PC-3 (cell line): Measurements from ENCODE around the gene MANBA. TPM values are rescaled to one million over a fixed set of nuclear protein-coding genes. Genes with fewer than 3 reads are reported as not detected.

Source experiments
- ATAC-seq: fragments of 200-7000 bp; cut with Tn5 transposase; 2 replicates; pipeline ENCODE4 v1.9.1; 2020; ENCODE audit warnings: mild to moderate bottlenecking, moderate library complexity
- BruUV-seq: library from RNA; stranded (reverse); fragments of 400-500 nt; replicated peaks from 2 replicates; lab custom pipeline; 2021; lab: Mats Ljungman, UMichigan
- CTCF ChIA-PET: fragments of 300-600 bp; sonication (Branson Sonifier 250); formaldehyde crosslinking; loops from one replicate; lab custom pipeline; 2022; ENCODE audit warnings: antibody characterized with exemption; lab: Charles Lee
- POLR2A ChIA-PET: fragments of 300-600 bp; sonication (Branson Sonifier 250); formaldehyde crosslinking; loops from one replicate; lab custom pipeline; 2022; ENCODE audit warnings: antibody characterized with exemption; ENCODE audit not compliant: unreplicated experiment; lab: Charles Lee
- DNase-seq: peaks from one replicate; pipeline ENCODE4 v3.0.0-alpha.2; 2015
- H2AFZ ChIP-seq: fragments of 300-600 bp; sonication (generic); 2 replicates; pipeline ENCODE4 v1.6.0; 2016; ENCODE audit warnings: antibody characterized with exemption, low read length
- H3F3A ChIP-seq: fragments of 300-600 bp; sonication (generic); one replicate; pipeline ENCODE4 v1.6.0; 2017; ENCODE audit warnings: antibody characterized with exemption, low read length, control low read depth, mild to moderate bottlenecking; ENCODE audit not compliant: unreplicated experiment
- H3K27ac ChIP-seq: fragments of 300-600 bp; sonication (generic); 2 replicates; pipeline ENCODE4 v1.5.1; 2016; ENCODE audit warnings: mild to moderate bottlenecking, low read length
- H3K27me3 ChIP-seq: fragments of 300-600 bp; sonication (generic); 2 replicates; pipeline ENCODE4 v1.6.1; 2016; ENCODE audit warnings: low read length, mixed read lengths
- H3K36me3 ChIP-seq: fragments of 300-600 bp; sonication (generic); 2 replicates; pipeline ENCODE4 v1.6.1; 2016; ENCODE audit warnings: low read depth, mixed run types, low read length, mixed read lengths
- H3K4me1 ChIP-seq: fragments of 300-600 bp; sonication (generic); 2 replicates; pipeline ENCODE4 v1.5.1; 2016; ENCODE audit warnings: low read length; ENCODE audit not compliant: insufficient read depth
- H3K4me2 ChIP-seq: fragments of 300-600 bp; sonication (generic); 2 replicates; pipeline ENCODE4 v1.6.0; 2016; ENCODE audit warnings: low read length
- H3K4me3 ChIP-seq: fragments of 300-600 bp; sonication (generic); 2 replicates; pipeline ENCODE4 v1.5.1; 2016; ENCODE audit warnings: mild to moderate bottlenecking, low read length, mixed read lengths
- H3K79me2 ChIP-seq: fragments of 300-600 bp; sonication (generic); 2 replicates; pipeline ENCODE4 v1.6.1; 2017; ENCODE audit warnings: low read length, mixed read lengths
- H3K9ac ChIP-seq: fragments of 300-600 bp; sonication (generic); 2 replicates; pipeline ENCODE4 v1.6.0; 2016; ENCODE audit warnings: mild to moderate bottlenecking, low read length
- H3K9me2 ChIP-seq: fragments of 300-600 bp; sonication (generic); replicated peaks from 2 replicates; pipeline ENCODE4 v1.6.1; 2016; ENCODE audit warnings: mixed run types, low read length, mixed read lengths
- H3K9me3 ChIP-seq: fragments of 300-600 bp; sonication (generic); 2 replicates; pipeline ENCODE4 v1.6.1; 2016; ENCODE audit warnings: low read length, mixed read lengths
- H4K20me1 ChIP-seq: fragments of 300-600 bp; sonication (generic); 2 replicates; pipeline ENCODE4 v1.6.1; 2016; ENCODE audit warnings: low read length, mixed read lengths
- EZH2 ChIP-seq: fragments of 300-600 bp; sonication (generic); IDR thresholded peaks from one replicate; pipeline ENCODE4 v1.6.1; 2017; ENCODE audit warnings: antibody characterized with exemption, mild to moderate bottlenecking, low read length; ENCODE audit not compliant: unreplicated experiment
- EZH2phosphoT487 ChIP-seq: fragments of 300-600 bp; sonication (generic); IDR thresholded peaks from 2 replicates; pipeline ENCODE4 v1.6.1; 2018; ENCODE audit warnings: mild to moderate bottlenecking, antibody characterized with exemption, low read length, borderline replicate concordance
- intact Hi-C: fragments of 100-400 bp; cut with micrococcal nuclease; formaldehyde crosslinking; loops from 2 replicates; pipeline ENCODE4 v1.9.0; 2023
- total RNA-seq: library from RNA; depleted of rRNA; stranded (reverse); fragments of >200 nt; gene quantifications from 2 replicates; pipeline ENCODE4 v1.2.3, GENCODE V29; 2014
- TF ChIP-seq, protein P1 (sequence below): fragments of 300-600 bp; sonication (generic); conservative IDR thresholded peaks from 2 replicates; pipeline ENCODE4 v1.5.1; 2017; ENCODE audit warnings: antibody characterized with exemption, low read depth, mild to moderate bottlenecking, low read length

MANBA gene
- total RNA-seq, 1 experiment from 2014 or later: 20.9 TPM

DNA sequence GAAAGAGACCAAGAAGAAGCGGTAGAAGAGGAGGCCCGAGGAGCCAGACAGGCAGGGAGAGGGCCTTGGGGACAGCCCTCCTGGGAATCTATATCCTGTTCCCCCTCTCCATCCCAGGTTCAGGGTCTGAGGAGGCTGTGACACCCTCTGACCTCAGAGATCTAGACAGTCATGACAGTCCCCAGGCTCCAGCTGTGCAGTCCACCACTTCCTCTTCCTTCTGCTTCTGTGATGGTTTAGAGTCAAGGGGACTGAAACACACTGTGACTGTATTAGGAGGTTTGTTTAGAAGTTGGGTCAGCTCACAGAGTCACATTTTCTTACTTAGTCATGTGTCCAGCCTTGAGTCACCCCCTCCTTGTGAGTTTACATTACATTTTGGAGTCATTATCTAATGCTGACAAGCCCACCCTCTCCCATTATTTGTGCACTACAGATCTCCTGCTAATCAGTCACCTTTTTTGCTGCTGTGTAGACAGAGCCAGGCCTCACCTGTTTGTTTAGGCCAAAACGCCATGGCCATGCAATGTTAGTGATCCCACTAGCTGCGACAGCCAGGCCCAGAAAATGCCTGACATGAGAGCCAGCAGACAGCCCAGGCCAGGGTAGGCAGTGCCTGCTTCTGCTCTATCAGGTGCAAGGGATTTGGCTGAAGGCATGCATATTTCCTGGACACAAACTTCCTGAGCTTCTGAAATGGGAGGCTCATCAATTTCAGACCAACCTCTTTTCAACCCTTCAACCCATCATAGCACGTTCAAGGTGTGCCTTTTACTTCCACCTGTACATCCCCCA, 26.0 kb downstream of the MANBA start:
- Histone ChIP-seq H3K9me3 (no peaks in the 10 kb centered on the region), H3K9me2 (no peaks in the 10 kb centered on the region), H3K27ac (peak overlapping the region; percentile 82), H2AFZ (no peak overlapping the region), H3K4me2 (peak overlapping the region; percentile 44), H3K79me2 (peaks cover 32% of the 10 kb centered on the region), H3K27me3 (no peaks in the 10 kb centered on the region), H3F3A (peaks cover 7% of the 10 kb centered on the region), H3K4me3 (no peak overlapping the region), H4K20me1 (no peaks in the 10 kb centered on the region), H3K36me3 (peaks cover 9% of the 10 kb centered on the region; the same call in 1 of the 2 replicates), H3K9ac (peak overlapping the region; percentile 44), H3K4me1 (peaks cover 38% of the 10 kb centered on the region)
- intact Hi-C loops: loop anchor here (10.0 kb wide), 1 partner anchor 50 kb away; no protein-coding TSS in a partner anchor
- ChIA-PET POLR2A (no interaction called here), CTCF (no interaction called here)
- no TSS peak for BruUV-seq
- peak; percentile 52 for DNase-seq
- TF ChIP-seq EZH2: no peak
- no peak for TF ChIP-seq EZH2phosphoT487
- TF ChIP-seq, protein P1, sequence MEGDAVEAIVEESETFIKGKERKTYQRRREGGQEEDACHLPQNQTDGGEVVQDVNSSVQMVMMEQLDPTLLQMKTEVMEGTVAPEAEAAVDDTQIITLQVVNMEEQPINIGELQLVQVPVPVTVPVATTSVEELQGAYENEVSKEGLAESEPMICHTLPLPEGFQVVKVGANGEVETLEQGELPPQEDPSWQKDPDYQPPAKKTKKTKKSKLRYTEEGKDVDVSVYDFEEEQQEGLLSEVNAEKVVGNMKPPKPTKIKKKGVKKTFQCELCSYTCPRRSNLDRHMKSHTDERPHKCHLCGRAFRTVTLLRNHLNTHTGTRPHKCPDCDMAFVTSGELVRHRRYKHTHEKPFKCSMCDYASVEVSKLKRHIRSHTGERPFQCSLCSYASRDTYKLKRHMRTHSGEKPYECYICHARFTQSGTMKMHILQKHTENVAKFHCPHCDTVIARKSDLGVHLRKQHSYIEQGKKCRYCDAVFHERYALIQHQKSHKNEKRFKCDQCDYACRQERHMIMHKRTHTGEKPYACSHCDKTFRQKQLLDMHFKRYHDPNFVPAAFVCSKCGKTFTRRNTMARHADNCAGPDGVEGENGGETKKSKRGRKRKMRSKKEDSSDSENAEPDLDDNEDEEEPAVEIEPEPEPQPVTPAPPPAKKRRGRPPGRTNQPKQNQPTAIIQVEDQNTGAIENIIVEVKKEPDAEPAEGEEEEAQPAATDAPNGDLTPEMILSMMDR: no peak
- ATAC-seq: peak; percentile 48

DNA sequence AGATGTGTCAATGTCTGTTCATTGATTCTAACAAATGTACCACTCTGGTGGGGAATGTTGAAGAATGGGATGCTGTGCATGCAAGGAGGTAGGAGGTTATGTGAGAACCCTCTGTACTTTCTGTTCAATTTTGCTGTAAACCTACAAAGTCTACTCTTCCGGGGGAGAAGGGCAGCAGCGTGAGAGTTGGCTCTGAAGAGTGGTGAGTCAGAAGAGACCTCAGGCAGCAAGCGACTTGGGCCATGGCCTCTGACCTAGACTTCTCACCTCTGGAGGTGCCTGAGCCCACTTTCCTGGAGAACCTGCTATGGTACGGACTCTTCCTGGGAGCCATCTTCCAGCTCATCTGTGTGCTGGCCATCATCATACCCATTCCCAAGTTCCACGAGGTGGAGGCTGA, 26.7 kb downstream of the MANBA start:
- peak overlapping the region; percentile 82 for H3K27ac ChIP-seq
- no peak overlapping the region for H3K4me3 ChIP-seq
- no peak for ATAC-seq
- DNase-seq: no peak
- no peak overlapping the region for H3K4me2 ChIP-seq
- H3K9me2 ChIP-seq: no peaks in the 10 kb centered on the region
- H3K27me3 ChIP-seq: no peaks in the 10 kb centered on the region
- no peaks in the 10 kb centered on the region for H4K20me1 ChIP-seq
- ChIA-PET POLR2A (no interaction called here), CTCF (no interaction called here)
- no peak overlapping the region for H2AFZ ChIP-seq
- TF ChIP-seq EZH2phosphoT487 (no peak), EZH2 (no peak)
- TF ChIP-seq, protein P1: no peak
- H3K9ac ChIP-seq: no peak overlapping the region
- no peaks in the 10 kb centered on the region for H3K9me3 ChIP-seq
- H3K36me3 ChIP-seq: peaks cover 9% of the 10 kb centered on the region; the same call in 1 of the 2 replicates
- H3K79me2 ChIP-seq: peaks cover 32% of the 10 kb centered on the region
- peaks cover 38% of the 10 kb centered on the region for H3K4me1 ChIP-seq
- no TSS peak for BruUV-seq
- intact Hi-C loops: loop anchor here (10.0 kb wide), 1 partner anchor 49 kb away; no protein-coding TSS in a partner anchor
- H3F3A ChIP-seq: peaks cover 7% of the 10 kb centered on the region

DNA sequence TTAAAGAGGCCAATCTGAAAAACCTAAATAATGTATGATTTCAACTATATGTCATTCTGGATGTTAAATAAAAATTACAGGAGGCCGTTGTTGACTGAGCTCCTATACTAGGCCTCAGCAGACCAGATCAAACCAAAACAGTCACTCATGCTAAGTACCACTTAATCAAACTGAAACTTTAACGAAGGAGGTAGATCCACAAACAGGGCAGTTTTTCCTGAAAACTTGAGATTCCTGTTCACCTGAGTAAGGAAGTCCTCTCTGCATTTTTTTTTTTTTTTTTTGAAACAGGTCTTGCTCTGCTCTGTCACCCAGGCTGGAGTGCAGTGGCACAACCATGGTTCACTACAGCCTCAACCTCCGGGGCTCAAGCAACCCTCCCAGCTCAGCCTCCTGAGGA, 27.7 kb downstream of the MANBA start:
- ChIA-PET POLR2A (no interaction called here), CTCF (no interaction called here)
- DNase-seq (no peak), ATAC-seq (no peak)
- no peaks in the 10 kb centered on the region for H3K9me2 ChIP-seq
- no TSS peak for BruUV-seq
- H3K36me3 ChIP-seq: peaks cover 9% of the 10 kb centered on the region; the same call in 1 of the 2 replicates
- H3F3A ChIP-seq: peaks cover 7% of the 10 kb centered on the region
- no peak overlapping the region for H2AFZ ChIP-seq
- no peaks in the 10 kb centered on the region for H4K20me1 ChIP-seq
- H3K9ac ChIP-seq: no peak overlapping the region
- intact Hi-C loops: loop anchor here (10.0 kb wide), 1 partner anchor 48 kb away; no protein-coding TSS in a partner anchor
- no peak overlapping the region for H3K4me2 ChIP-seq
- peaks cover 38% of the 10 kb centered on the region for H3K4me1 ChIP-seq
- peaks cover 23% of the 10 kb centered on the region for H3K79me2 ChIP-seq
- no peak overlapping the region for H3K27ac ChIP-seq
- no peaks in the 10 kb centered on the region for H3K9me3 ChIP-seq
- no peak for TF ChIP-seq EZH2
- TF ChIP-seq EZH2phosphoT487: no peak
- TF ChIP-seq, protein P1: no peak
- H3K27me3 ChIP-seq: no peaks in the 10 kb centered on the region
- H3K4me3 ChIP-seq: no peak overlapping the region
